Left ventricle myocardium inferior (tissue), 1 donor: ENCODE measurements around the gene GINM1. TPM values are rescaled to one million over a fixed set of nuclear protein-coding genes. Genes with fewer than 3 reads are reported as not detected.

Experiments used
- DNase-seq: peaks from one replicate; pipeline ENCODE4 v3.0.0-alpha.2; 2020
- H3K27ac ChIP-seq: fragments of 200-600 bp; replicated peaks from 2 replicates; pipeline ENCODE4 v1.8.0; 2021
- H3K27me3 ChIP-seq: fragments of 200-600 bp; 2 replicates; pipeline ENCODE4 v1.8.0; 2021; ENCODE audit warnings: low read depth
- H3K36me3 ChIP-seq: fragments of 200-600 bp; 2 replicates; pipeline ENCODE4 v1.8.0; 2021
- H3K4me1 ChIP-seq: fragments of 200-600 bp; 2 replicates; pipeline ENCODE4 v1.8.0; 2021
- H3K4me3 ChIP-seq: fragments of 200-600 bp; 2 replicates; pipeline ENCODE4 v1.8.0; 2021; ENCODE audit warnings: mild to moderate bottlenecking, moderate library complexity
- H3K9me3 ChIP-seq: fragments of 200-600 bp; replicated peaks from 2 replicates; pipeline ENCODE4 v1.8.0; 2021
- CTCF ChIP-seq: fragments of 200-600 bp; IDR thresholded peaks from 2 replicates; pipeline ENCODE4 v1.8.0; 2021; ENCODE audit warnings: antibody characterized with exemption, mild to moderate bottlenecking, borderline replicate concordance
- intact Hi-C: fragments of 100-400 bp; cut with micrococcal nuclease; formaldehyde crosslinking; loops from one replicate; pipeline ENCODE4 v1.11.0; 2022
- total RNA-seq: library from RNA; stranded (reverse); fragmentation: NEBNext Ultra II Directional; extraction: Animal tissue kit (Norgen Biotek cat#: 25700); gene quantifications from one replicate; pipeline ENCODE4 v1.2.1, GENCODE V29; 2021
- donor health status: DM: no; HTN: yes; CAD: no; lungs with severe emphysema.

Gene GINM1
- total RNA-seq, 1 donor from 2014 or later = 52.0 TPM

DNA sequence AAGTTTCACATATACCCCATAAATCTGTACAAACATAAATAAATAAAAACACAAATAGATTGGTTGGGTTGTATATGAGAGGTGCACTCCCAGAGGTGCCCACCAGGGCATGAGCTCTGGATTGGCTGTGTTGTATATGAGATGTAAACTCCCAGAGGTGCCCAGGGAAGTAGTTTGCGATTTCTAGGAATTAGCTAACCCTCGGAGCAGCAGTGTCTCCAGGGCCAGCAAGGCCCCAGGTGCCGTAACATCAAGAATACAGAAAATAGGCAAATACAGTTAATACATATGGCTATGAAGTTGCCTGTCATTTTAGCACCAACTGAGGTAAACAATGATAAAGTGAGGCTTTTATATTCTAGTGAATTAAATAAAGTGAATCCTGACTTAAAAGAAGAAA is 5.4 kb upstream of the GINM1 start:
- intact Hi-C loops = no loop called here
- peaks cover 10% of the 10 kb centered on the region for H3K4me1 ChIP-seq
- DNase-seq = no peak
- H3K27me3 ChIP-seq = no peaks in the 10 kb centered on the region
- no peaks in the 10 kb centered on the region for H3K36me3 ChIP-seq
- no peak overlapping the region for H3K27ac ChIP-seq
- TF ChIP-seq CTCF = peak; percentile 50
- no peaks in the 10 kb centered on the region for H3K9me3 ChIP-seq
- no peak overlapping the region for H3K4me3 ChIP-seq

DNA sequence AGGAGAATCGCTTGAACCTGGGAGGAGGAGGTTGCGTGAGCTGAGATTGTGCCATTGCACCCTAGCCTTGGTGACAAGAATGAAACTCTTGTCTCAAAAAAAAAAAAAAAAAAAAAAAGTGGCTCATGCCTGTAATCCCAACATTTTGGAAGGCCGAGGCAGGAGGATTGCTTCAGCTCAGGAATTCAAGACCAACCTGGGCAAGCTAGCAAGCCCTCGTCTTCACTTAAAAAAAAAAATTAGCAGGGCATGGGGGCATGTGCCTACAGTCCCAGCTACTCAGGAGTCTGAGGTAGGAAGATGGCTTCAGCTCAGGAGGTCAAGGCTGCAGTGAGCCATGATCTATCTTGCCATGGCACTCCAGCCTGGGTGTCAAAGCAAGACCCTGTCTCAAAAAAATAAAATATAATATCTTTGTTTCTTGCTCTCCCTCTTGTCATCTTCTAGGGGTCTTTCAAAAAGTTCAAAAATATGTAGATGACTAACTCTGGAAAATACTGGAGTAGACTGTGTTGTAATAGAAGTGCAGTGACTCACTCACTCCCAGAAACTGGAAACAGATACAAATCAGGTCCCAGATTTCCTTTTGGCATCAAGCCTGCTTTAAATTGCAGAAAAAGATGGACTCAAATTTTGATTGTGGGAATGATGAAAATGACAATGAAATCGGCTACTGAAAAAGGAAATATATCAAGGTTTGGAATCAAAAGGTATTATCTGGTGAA is 2.8 kb upstream of the GINM1 start:
- H3K4me1 ChIP-seq = peaks cover 34% of the 10 kb centered on the region
- no peak for TF ChIP-seq CTCF
- H3K4me3 ChIP-seq = no peak overlapping the region
- no peak overlapping the region for H3K27ac ChIP-seq
- H3K36me3 ChIP-seq = no peaks in the 10 kb centered on the region
- H3K9me3 ChIP-seq = no peaks in the 10 kb centered on the region
- no peak for DNase-seq
- intact Hi-C loops = no loop called here
- no peaks in the 10 kb centered on the region for H3K27me3 ChIP-seq

DNA sequence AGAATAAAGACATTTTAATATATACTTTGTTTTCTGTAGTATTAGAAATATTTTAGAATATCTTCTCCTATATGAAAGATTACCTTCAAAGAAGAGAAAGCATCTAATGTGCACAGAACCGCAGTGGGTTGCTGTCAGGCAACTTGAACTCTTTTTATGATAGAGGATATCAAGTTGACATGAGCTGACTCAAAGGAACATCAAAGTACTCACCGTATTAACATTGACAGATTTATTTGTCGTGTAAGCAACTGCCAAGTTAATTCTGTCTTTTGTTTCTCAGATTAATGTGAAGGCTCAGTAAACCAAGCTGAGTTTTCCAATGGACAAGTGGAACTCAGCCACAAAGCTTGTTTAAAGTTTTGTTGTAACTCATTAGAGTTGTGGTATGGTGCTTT is 2.2 kb upstream of the GINM1 start:
- intact Hi-C loops = no loop called here
- H3K9me3 ChIP-seq = no peaks in the 10 kb centered on the region
- no peak overlapping the region for H3K4me3 ChIP-seq
- no peak for DNase-seq
- no peaks in the 10 kb centered on the region for H3K27me3 ChIP-seq
- no peaks in the 10 kb centered on the region for H3K36me3 ChIP-seq
- TF ChIP-seq CTCF = no peak
- no peak overlapping the region for H3K27ac ChIP-seq
- H3K4me1 ChIP-seq = peaks cover 37% of the 10 kb centered on the region

DNA sequence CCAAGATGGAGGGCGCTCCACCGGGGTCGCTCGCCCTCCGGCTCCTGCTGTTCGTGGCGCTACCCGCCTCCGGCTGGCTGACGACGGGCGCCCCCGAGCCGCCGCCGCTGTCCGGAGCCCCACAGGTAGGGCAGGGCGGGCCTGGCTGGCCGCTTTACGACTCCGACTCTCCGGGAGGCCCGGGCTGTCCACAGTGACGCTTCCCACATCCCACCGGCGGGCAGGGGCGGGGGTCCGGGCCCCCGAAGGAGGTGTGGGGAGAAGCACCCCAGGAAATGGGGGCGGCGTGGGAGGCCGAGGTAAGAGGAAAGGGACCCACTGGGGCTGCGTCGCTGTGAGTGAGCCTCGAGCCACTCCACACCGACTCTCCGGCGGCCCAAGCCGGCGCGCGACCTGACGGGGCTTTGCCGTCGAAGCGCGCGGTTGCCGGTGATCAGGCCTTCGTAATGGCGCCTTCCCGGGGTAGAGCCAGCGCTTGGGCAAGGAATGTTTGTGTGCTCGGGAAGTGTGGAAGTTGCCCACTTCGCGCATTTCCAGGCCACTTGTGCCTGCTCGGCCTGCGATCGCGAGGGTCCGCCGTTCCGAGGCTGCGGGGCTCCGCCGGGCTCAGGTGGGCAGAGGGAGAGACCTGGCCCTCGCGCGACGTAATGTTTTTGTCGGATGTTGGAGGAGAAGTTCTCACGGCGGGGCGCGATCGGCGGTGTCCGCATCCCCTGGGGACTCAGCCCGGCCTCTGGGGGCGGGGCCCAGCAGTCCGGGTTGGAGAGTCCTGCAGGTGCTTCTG is 427 bp downstream of the GINM1 start:
- TF ChIP-seq CTCF = no peak
- Histone ChIP-seq H3K36me3 (no peaks in the 10 kb centered on the region), H3K4me1 (peaks cover 37% of the 10 kb centered on the region), H3K9me3 (no peaks in the 10 kb centered on the region), H3K27me3 (no peaks in the 10 kb centered on the region), H3K27ac (peak overlapping the region; percentile 96), H3K4me3 (peak overlapping the region; percentile 100)
- DNase-seq = peak; percentile 53
- intact Hi-C loops = no loop called here

- no peak for TF ChIP-seq CTCF
- peak overlapping the region; percentile 100 for H3K4me3 ChIP-seq
Measured at GRCh38 chr6:149567194-149567586, 1.0 kb downstream of the GINM1 start.

More at GRCh38 chr6:149567194-149567586, 1.0 kb downstream of the GINM1 start:
- H3K27me3 ChIP-seq = no peaks in the 10 kb centered on the region
- peak overlapping the region; percentile 96 for H3K27ac ChIP-seq
- peaks cover 37% of the 10 kb centered on the region for H3K4me1 ChIP-seq
- H3K36me3 ChIP-seq = no peaks in the 10 kb centered on the region
- no peaks in the 10 kb centered on the region for H3K9me3 ChIP-seq
- no peak for DNase-seq
- intact Hi-C loops = no loop called here
